Activated CD4-positive, alpha-beta memory T cell treated with anti-CD3 and anti-CD28 coated beads, Interleukin-2, amount 10 ng/mL, durations not matched to agents 7 days and 5 days (primary cell): ENCODE results near the gene PLA2G1B. TPM values are rescaled to one million over a fixed set of nuclear protein-coding genes. Genes with fewer than 3 reads are reported as not detected.
A peak's percentile ranks its signal among the peaks of the same experiment; 100 is the strongest.

Experiments
- CTCF ChIA-PET: fragments of 350-600 bp; sonication (Branson Sonifier 250); formaldehyde crosslinking; loops from one replicate; lab custom pipeline; 2021; ENCODE audit warnings: antibody characterized with exemption, inconsistent platforms; lab: Charles Lee
- POLR2A ChIA-PET: fragments of 350-600 bp; sonication (Branson Sonifier 250); formaldehyde crosslinking; loops from one replicate; lab custom pipeline; 2021; ENCODE audit warnings: antibody characterized with exemption; lab: Charles Lee
- DNase-seq: peaks from one replicate; pipeline ENCODE4 v3.0.0-alpha.2; 2020
- H3K27ac Mint-ChIP-seq: one replicate; pipeline ENCODE4 v1.8.0; 2021; ENCODE audit warnings: mild to moderate bottlenecking, mixed read lengths
- H3K27me3 Mint-ChIP-seq: one replicate; pipeline ENCODE4 v1.8.0; 2021; ENCODE audit warnings: mixed read lengths
- H3K36me3 Mint-ChIP-seq: one replicate; pipeline ENCODE4 v1.8.0; 2021; ENCODE audit warnings: low read depth, mixed read lengths
- H3K4me1 Mint-ChIP-seq: one replicate; pipeline ENCODE4 v1.8.0; 2021; ENCODE audit warnings: mixed read lengths
- H3K4me3 Mint-ChIP-seq: one replicate; pipeline ENCODE4 v1.8.0; 2021; ENCODE audit warnings: mild to moderate bottlenecking, mixed read lengths
- H3K9me3 Mint-ChIP-seq: one replicate; pipeline ENCODE4 v1.8.0; 2021; ENCODE audit warnings: mixed read lengths
- total RNA-seq, 2 experiments: library from RNA; stranded (reverse); gene quantifications; one replicate each; pipeline ENCODE4 v1.2.3, GENCODE V29; 2021

Gene PLA2G1B
- total RNA-seq, 2 experiments from 2014 or later = not detected

DNA sequence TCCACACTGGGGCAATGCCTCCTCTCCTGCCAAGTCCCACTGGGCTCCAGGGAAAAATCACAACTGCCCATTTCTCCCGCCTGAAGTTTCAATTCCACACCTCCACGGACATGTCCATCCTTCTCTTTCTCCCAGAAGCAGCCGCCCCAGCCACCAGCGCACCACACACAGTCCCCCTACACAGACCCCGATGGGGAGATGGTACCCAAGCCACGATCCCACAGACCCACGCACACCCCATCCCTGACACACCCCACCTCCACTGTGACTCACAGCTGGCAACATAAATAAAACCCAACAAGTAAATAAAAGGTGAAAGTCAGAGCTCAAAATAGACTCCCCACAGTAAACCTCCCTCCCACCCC, 38.7 kb upstream of the PLA2G1B start:
- no peaks in the 10 kb centered on the region for H3K9me3 Mint-ChIP-seq
- peaks cover 71% of the 10 kb centered on the region for H3K27me3 Mint-ChIP-seq
- H3K4me3 Mint-ChIP-seq = no peak overlapping the region
- no peak overlapping the region for H3K27ac Mint-ChIP-seq
- no peaks in the 10 kb centered on the region for H3K36me3 Mint-ChIP-seq
- CTCF ChIA-PET = interaction anchor here (0.5 to 2.1 kb wide), 5 partner anchors 9 to 40 kb away, joined by 3 to 9 read pairs (median 3); no protein-coding TSS in a partner anchor
- H3K4me1 Mint-ChIP-seq = peaks cover 18% of the 10 kb centered on the region
- POLR2A ChIA-PET = interaction anchor here (1.0 to 1.2 kb wide), 3 partner anchors 9 to 75 kb away, joined by 3 read pairs; partner anchors contain the start of gene RNU4-2
- DNase-seq = no peak

DNA sequence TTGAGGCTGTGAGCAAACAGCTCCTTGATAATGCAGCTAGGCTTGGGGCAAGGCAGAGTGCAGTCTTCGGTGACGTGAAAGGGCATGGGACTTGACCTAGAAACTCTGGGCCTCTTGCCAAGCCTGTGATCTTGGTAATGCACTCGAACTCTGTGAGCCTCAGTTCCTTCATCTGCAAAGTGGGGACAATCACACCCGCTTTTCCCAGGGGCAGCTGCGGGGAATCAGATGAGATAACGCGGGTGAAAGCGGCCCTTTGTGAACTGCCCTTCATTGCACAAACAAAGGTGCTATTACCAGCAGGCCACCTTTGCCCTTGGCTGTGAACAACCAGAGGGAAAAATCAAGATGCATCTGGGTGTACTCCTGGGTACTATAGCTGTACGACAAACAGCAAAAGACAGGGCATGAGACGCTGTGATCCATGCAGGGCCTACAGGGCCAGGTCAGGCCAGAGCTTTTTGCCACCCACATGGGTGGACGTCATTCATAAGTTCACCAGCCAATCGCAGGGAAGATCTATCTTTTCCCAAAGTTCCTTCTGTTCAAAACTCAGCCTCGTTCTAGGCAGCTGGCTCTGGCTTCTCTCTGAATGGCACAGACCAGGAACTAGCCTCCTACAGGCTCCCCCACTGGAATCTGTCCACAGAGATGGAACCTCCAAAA, 38.2 kb upstream of the PLA2G1B start:
- no peak overlapping the region for H3K27ac Mint-ChIP-seq
- H3K9me3 Mint-ChIP-seq = no peaks in the 10 kb centered on the region
- peaks cover 70% of the 10 kb centered on the region for H3K27me3 Mint-ChIP-seq
- ChIA-PET CTCF (interaction anchor here (0.7 to 0.8 kb wide), 2 partner anchors 9 to 16 kb away, joined by 3 read pairs; no protein-coding TSS in a partner anchor), POLR2A (interaction anchor here (1.2 kb wide), 1 partner anchor 9 kb away, joined by 3 read pairs; no protein-coding TSS in a partner anchor)
- H3K4me3 Mint-ChIP-seq = no peak overlapping the region
- H3K4me1 Mint-ChIP-seq = peaks cover 18% of the 10 kb centered on the region
- no peaks in the 10 kb centered on the region for H3K36me3 Mint-ChIP-seq
- DNase-seq = no peak

DNA sequence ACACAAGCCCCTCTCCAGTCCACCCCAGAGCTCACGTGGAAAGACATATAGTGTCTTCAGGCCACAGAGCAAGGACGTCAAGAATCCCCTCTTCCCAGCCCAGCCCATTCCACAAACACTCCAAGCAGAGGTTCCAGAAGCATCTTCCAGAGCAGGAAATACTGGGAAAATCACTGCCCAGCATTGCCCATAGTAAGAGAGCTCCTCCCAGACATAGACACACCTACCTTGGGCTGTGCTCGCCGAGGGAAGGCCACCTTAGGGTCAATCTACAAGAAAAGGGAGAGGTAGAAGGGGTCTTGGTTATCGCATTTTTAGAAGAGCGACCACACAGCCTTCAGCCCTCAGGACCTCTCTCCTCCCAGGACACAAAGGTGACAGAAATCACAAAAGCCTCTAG, 36.9 kb upstream of the PLA2G1B start:
- no peaks in the 10 kb centered on the region for H3K9me3 Mint-ChIP-seq
- H3K36me3 Mint-ChIP-seq = no peaks in the 10 kb centered on the region
- DNase-seq = no peak
- peaks cover 66% of the 10 kb centered on the region for H3K27me3 Mint-ChIP-seq
- ChIA-PET POLR2A (no interaction called here), CTCF (interaction anchor here (1.1 kb wide), 1 partner anchor 9 kb away, joined by 4 read pairs; no protein-coding TSS in a partner anchor)
- no peak overlapping the region for H3K27ac Mint-ChIP-seq
- H3K4me3 Mint-ChIP-seq = no peak overlapping the region
- H3K4me1 Mint-ChIP-seq = peaks cover 7% of the 10 kb centered on the region

DNA sequence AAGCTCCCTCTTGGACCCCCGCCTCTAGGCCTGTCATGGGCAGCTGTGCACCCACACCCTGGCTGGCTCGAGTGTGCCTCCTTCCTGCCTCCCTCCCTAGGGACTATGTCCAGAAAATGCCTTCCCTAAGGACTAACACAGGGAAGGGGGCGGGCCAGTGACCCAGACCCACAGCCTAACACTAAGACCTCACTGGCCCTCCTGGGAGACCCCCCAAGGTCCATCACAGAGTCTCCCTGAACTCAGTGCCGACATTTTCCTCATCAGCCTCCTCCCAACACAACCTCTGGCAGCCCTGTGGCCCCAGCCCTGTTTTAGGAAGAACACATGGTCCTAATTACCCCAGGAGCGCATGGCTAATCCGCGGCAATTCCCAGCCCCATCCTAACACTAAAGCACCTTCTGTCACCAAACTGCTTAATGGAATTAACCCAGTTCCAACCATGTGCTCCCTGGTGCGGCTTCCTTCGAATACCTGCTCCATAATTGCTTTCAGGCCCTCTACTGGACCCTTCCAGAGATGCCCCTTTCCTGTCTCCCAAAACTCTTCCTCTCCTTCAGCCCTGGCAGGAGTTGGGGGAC, 35.8 kb upstream of the PLA2G1B start:
- POLR2A ChIA-PET = no interaction called here
- H3K27ac Mint-ChIP-seq = no peak overlapping the region
- H3K36me3 Mint-ChIP-seq = no peaks in the 10 kb centered on the region
- CTCF ChIA-PET = interaction anchor here (1.1 kb wide), 1 partner anchor 8 kb away, joined by 4 read pairs; no protein-coding TSS in a partner anchor
- peaks cover 65% of the 10 kb centered on the region for H3K27me3 Mint-ChIP-seq
- H3K4me1 Mint-ChIP-seq = peaks cover 5% of the 10 kb centered on the region
- H3K4me3 Mint-ChIP-seq = no peak overlapping the region
- no peaks in the 10 kb centered on the region for H3K9me3 Mint-ChIP-seq
- no peak for DNase-seq

DNA sequence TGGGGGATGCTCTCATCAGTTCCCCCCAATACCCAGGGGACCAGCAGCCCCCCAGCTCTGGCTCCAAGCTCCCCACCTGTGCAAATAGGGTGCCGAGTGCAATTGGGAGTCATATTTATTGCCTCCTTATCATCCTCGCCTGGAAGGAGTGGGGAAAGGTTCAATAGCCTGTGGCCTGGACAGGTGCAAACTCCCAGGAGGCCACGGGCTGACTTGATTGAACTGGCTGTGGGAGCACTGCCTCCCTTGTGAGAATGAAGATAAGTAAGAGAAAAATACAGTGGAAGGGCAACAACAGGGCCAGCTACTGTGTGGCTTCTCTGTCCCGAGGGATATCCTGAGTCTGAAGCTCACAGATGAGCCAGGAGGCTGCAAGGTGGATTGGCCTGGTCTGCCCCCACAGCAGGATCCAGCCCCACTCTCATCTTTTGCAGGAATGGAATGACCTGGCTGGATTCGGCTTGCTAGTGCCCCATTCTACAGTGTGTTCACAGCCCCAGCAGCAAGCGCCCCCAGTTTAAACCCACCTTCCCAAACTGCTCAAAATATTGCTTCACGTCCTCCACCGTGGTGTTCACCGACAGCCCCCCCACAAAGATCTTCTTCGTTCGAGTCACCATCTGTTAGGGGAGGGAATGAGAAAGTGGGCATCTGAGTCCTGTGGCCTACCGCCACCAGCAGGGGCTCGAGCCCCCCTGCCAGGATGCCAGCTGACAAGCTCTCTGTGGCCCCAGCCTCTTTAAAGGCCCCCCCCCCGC, 35.1 kb upstream of the PLA2G1B start:
- POLR2A ChIA-PET = no interaction called here
- Mint-ChIP-seq H3K27ac (no peak overlapping the region), H3K9me3 (no peaks in the 10 kb centered on the region), H3K4me3 (no peak overlapping the region), H3K36me3 (no peaks in the 10 kb centered on the region), H3K27me3 (peaks cover 69% of the 10 kb centered on the region), H3K4me1 (peaks cover 4% of the 10 kb centered on the region)
- CTCF ChIA-PET = no interaction called here
- DNase-seq = no peak

DNA sequence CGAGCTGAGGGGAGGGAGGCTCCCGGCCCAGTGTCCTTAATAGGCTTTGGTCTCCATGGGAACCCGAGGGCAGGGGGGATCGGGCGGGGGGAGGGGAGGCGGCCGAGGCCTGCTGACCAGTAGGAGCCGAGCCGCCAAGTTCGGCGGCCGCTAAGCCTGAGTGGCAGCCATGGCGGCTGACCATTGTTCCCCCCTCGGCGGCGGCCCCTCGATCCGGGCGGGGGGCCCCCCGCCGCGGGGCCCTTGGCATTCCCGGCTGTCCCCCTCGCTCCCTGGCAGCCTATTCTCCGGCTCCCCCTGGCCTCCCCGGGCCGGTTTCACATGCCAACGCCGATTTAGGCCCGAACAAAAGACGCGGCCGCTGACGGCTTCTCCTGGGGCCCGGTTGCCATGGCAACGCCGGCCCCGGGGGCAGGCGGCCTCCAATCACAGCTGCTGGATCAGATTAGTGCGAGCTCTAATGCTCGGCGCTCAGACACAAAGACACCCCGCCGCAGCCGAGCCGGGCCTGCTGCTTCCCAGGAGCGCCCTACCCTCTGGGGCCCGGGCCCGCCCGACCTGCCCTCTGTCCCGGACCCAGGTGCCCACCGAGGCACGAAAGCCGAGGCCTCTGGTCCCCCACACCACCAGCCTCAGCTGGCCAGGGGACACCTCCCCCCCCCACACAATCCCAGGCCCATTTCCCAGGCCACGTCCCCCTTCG, 34.1 kb upstream of the PLA2G1B start:
- no peaks in the 10 kb centered on the region for H3K9me3 Mint-ChIP-seq
- peaks cover 61% of the 10 kb centered on the region for H3K27me3 Mint-ChIP-seq
- H3K4me1 Mint-ChIP-seq = no peaks in the 10 kb centered on the region
- POLR2A ChIA-PET = no interaction called here
- no peak for DNase-seq
- no peaks in the 10 kb centered on the region for H3K36me3 Mint-ChIP-seq
- CTCF ChIA-PET = interaction anchor here (1.2 kb wide), 1 partner anchor 20 kb away, joined by 3 read pairs; no protein-coding TSS in a partner anchor
- H3K27ac Mint-ChIP-seq = no peak overlapping the region
- no peak overlapping the region for H3K4me3 Mint-ChIP-seq

DNA sequence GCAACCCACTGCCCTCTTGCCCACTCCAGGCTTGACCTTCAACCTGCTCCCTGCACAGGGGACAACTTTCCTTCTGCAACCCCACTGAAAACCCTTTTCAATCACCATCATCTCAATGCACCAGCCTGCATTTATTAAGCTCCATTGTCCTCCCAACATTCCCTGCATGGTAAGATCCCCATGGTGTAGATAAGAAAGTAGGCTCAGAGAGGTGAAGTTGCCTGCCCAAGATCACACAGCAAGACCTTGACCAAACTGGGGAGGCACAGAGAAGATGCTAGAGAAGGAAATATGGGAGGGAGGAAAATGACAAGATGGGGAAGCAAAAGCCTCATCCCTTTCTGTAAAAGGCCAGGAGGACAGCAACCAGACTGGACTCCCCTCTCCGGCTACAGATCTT, 31.5 kb upstream of the PLA2G1B start:
- CTCF ChIA-PET = no interaction called here
- POLR2A ChIA-PET = no interaction called here
- Mint-ChIP-seq H3K27me3 (peaks cover 44% of the 10 kb centered on the region), H3K4me3 (no peak overlapping the region), H3K36me3 (no peaks in the 10 kb centered on the region), H3K27ac (no peak overlapping the region), H3K4me1 (no peaks in the 10 kb centered on the region), H3K9me3 (no peaks in the 10 kb centered on the region)
- no peak for DNase-seq

DNA sequence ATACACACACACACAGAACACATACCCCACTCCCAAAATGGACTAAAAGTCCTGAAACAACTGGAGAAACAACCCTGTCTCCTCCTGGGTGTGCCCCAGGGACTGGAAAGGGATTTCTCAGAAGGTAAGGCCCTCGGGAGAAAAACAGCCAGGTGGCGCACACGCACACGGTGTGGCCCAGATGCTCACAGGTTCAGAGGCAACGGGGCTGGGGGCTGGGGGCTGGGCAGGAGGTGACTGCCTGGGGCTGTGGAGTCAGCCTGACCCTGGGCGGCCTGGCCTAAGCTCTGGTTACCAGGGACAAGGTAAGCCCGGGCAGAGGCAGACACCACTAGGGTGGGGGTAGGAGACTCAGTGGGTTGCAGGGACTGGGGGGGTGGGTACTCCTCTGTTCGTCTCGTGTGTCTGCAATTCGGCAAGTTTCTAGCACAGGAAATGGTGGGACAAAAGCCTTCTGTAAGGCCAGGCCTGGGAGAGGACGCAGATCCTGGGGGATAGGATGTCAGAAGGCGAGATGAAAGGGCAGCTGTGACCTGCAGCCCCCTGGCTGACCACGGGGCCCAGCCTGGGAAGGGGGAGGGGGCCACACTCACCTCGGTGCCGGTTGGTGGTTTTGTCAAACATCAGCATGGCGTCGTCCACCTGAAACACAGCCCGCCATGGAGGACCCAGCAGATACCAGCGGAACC, 31.0 kb upstream of the PLA2G1B start:
- CTCF ChIA-PET = interaction anchor here (1.8 to 2.1 kb wide), 3 partner anchors 9 to 74 kb away, joined by 6 to 18 read pairs (median 9); no protein-coding TSS in a partner anchor
- no peaks in the 10 kb centered on the region for H3K36me3 Mint-ChIP-seq
- H3K4me1 Mint-ChIP-seq = no peaks in the 10 kb centered on the region
- POLR2A ChIA-PET = no interaction called here
- no peak for DNase-seq
- H3K27me3 Mint-ChIP-seq = peaks cover 44% of the 10 kb centered on the region
- H3K4me3 Mint-ChIP-seq = no peak overlapping the region
- H3K9me3 Mint-ChIP-seq = no peaks in the 10 kb centered on the region
- no peak overlapping the region for H3K27ac Mint-ChIP-seq

DNA sequence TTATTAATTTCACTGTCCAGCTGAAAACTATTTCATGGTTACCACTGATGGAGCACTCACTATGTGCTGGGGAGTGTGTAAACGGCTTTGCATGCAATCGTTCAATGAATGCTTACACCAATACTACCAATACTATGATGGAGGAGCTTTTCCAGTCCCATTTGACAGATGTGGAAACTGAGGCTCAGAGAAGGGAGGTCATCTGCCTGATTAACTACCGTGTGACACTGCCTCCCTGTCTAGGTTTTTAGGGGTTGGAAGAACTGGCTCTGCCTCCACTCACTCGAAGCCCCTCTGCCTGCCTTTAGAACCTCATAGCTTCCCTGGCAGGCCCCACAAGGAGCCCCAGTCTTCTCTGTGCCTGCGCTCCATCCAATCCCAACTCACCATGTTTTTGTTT, 29.5 kb upstream of the PLA2G1B start:
- Mint-ChIP-seq H3K27me3 (peaks cover 30% of the 10 kb centered on the region), H3K4me3 (no peak overlapping the region), H3K36me3 (no peaks in the 10 kb centered on the region), H3K4me1 (no peaks in the 10 kb centered on the region), H3K27ac (no peak overlapping the region), H3K9me3 (no peaks in the 10 kb centered on the region)
- POLR2A ChIA-PET = interaction anchor here (1.0 kb wide), 1 partner anchor 65 kb away, joined by 4 read pairs; the partner anchor contains the start of gene RNU4-2
- CTCF ChIA-PET = interaction anchor here (0.6 to 2.1 kb wide), 11 partner anchors 9 to 224 kb away, joined by 3 to 18 read pairs (median 3); partner anchors contain the start of gene POP5
- DNase-seq = no peak

DNA sequence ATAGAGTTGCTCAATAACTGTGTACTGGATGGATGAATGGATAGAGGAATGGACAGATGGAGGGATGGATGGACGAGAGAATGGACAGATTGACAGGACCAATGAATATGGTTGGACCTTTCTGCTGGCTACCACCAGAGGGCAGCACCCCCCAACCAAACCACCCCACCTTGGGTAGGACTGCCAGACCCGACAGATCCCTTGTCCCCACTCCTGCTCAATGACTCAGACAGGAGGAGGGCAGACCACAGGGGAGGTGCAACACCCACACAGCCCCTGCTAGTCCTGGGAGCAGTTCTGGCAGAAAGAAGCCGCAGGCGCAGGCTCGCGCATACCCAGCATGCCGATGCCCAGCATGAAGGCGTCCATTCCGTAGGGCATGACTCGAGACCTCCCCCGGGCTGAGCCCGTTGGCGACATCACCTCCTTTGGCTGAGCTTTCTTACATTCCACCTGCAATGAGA, 29.0 kb upstream of the PLA2G1B start:
- H3K36me3 Mint-ChIP-seq = no peaks in the 10 kb centered on the region
- CTCF ChIA-PET = interaction anchor here (0.6 to 2.1 kb wide), 11 partner anchors 9 to 225 kb away, joined by 3 to 18 read pairs (median 3); partner anchors contain the start of gene POP5
- POLR2A ChIA-PET = interaction anchor here (1.0 kb wide), 1 partner anchor 65 kb away, joined by 4 read pairs; the partner anchor contains the start of gene RNU4-2
- H3K27me3 Mint-ChIP-seq = peaks cover 28% of the 10 kb centered on the region
- H3K27ac Mint-ChIP-seq = no peak overlapping the region
- peak; percentile 72 for DNase-seq
- no peaks in the 10 kb centered on the region for H3K4me1 Mint-ChIP-seq
- H3K4me3 Mint-ChIP-seq = no peak overlapping the region
- H3K9me3 Mint-ChIP-seq = no peaks in the 10 kb centered on the region

DNA sequence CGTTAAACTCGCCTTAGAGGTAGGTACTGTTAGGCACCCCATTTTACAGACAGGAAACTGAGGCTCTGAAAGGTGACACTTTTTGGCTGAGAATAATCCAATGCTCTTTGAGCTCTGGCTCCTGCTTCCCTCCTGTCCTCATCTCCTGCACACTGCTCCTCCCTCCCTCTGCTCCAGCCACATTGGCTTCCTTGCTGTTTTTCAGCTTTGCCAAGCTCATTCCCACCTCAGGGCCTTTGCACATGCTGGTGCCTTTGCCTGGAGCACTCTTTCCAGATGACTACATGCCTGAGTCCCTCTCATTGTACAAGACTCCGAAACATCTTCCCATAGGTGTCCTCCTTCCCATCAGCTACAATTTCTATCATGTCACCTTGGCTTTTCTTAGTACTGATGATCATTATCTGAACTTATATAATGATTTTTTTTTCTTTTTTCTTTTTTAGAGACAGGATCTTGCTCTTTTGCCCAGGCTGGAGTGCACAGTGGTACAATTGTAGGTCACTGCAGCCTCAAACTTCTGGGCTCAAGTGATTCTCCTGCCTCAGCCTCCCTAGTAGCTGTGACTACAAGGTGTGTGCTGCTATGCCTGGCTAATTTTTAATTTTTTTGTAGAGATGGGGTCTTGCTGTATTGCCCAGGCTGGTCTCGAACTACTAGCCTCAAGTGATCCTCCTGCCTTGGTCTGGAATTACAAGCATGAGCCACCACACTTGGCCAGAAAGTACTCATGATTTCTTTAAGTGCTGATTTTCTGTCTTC, 26.2 kb upstream of the PLA2G1B start:
- ChIA-PET POLR2A (no interaction called here), CTCF (interaction anchor here (0.6 to 1.3 kb wide), 3 partner anchors 13 to 85 kb away, joined by 3 read pairs; no protein-coding TSS in a partner anchor)

More for the DNA sequence above, 26.2 kb upstream of the PLA2G1B start:
- H3K36me3 Mint-ChIP-seq = no peaks in the 10 kb centered on the region
- H3K4me1 Mint-ChIP-seq = no peaks in the 10 kb centered on the region
- no peak for DNase-seq
- H3K27me3 Mint-ChIP-seq = peaks cover 15% of the 10 kb centered on the region
- no peaks in the 10 kb centered on the region for H3K9me3 Mint-ChIP-seq
- H3K27ac Mint-ChIP-seq = no peak overlapping the region
- H3K4me3 Mint-ChIP-seq = no peak overlapping the region
